T-helper 2 cell treated with Interferon-gamma antibody and Interleukin-4, amounts not matched to agents 100 ng/mL and 5 ng/mL, for 36 hours (primary cell): ENCODE measurements around the gene RAB40C. TPM values are rescaled to one million over a fixed set of nuclear protein-coding genes. Genes with fewer than 3 reads are reported as not detected.

Experiments used
- intact Hi-C: fragments of 100-400 bp; cut with micrococcal nuclease; formaldehyde crosslinking; loops from one replicate; pipeline ENCODE4 v1.15.1; 2023
- total RNA-seq: library from RNA; stranded (reverse); gene quantifications from 2 replicates; pipeline ENCODE4 v1.2.3, GENCODE V29; 2022

RAB40C gene
- total RNA-seq, 1 donor from 2014 or later: 13.6 TPM

GRCh38 chr16:678209-678857 lies 88.5 kb downstream of the RAB40C start:
- intact Hi-C loops: no loop called here

Other genes with a start within 250 kb of the RAB40C start
- 31.1 TPM in 2 replicates for gene AXIN1, start 237.3 kb upstream of the RAB40C start, total RNA-seq
- gene MRPL28, start 219.5 kb upstream of the RAB40C start, total RNA-seq: 79.6 and 80.2 TPM in 2 replicates
- gene PGAP6, start 208.1 kb upstream of the RAB40C start, total RNA-seq: 32.4 and 34.8 TPM in 2 replicates
- 59.4 and 60.9 TPM in 2 replicates for gene NME4, start 192.9 kb upstream of the RAB40C start, total RNA-seq
- 11.5 and 11.8 TPM in 2 replicates for gene DECR2, start 188.2 kb upstream of the RAB40C start, total RNA-seq
- gene RAB11FIP3, start 164.4 kb upstream of the RAB40C start, total RNA-seq: 30.6 and 33.3 TPM in 2 replicates
- 87.2 and 89.0 TPM in 2 replicates for gene CAPN15, start 62.4 kb upstream of the RAB40C start, total RNA-seq
- not detected in 2 replicates for gene PRR35, start 29.7 kb upstream of the RAB40C start, total RNA-seq
- 1.4 and 1.5 TPM in 2 replicates for gene NHLRC4, start 23.1 kb upstream of the RAB40C start, total RNA-seq
- gene PIGQ, start 20.1 kb upstream of the RAB40C start, total RNA-seq: 43.3 and 45.7 TPM in 2 replicates
- gene WFIKKN1, start 40.9 kb downstream of the RAB40C start, total RNA-seq: 0.75 and 0.77 TPM in 2 replicates
- 91.0 and 91.4 TPM in 2 replicates for gene METTL26, start 46.2 kb downstream of the RAB40C start, total RNA-seq
- 24.5 and 32.0 TPM in 2 replicates for gene MCRIP2, start 51.8 kb downstream of the RAB40C start, total RNA-seq
- 85.1 and 86.7 TPM in 2 replicates for gene WDR90, start 59.3 kb downstream of the RAB40C start, total RNA-seq
- 130 and 137 TPM in 2 replicates for gene RHOT2, start 78.1 kb downstream of the RAB40C start, total RNA-seq
- 0.91 and 1.4 TPM in 2 replicates for gene RHBDL1, start 85.6 kb downstream of the RAB40C start, total RNA-seq
- gene STUB1, start 90.3 kb downstream of the RAB40C start, total RNA-seq: 67.9 and 71.2 TPM in 2 replicates
- 37.2 and 41.3 TPM in 2 replicates for gene JMJD8, start 94.3 kb downstream of the RAB40C start, total RNA-seq
- 17.1 and 18.7 TPM in 2 replicates for gene WDR24, start 100.3 kb downstream of the RAB40C start, total RNA-seq
- 12.0 TPM in 2 replicates for gene FBXL16, start 115.7 kb downstream of the RAB40C start, total RNA-seq
- gene METRN, start 125.1 kb downstream of the RAB40C start, total RNA-seq: 10.3 and 10.8 TPM in 2 replicates
- gene ANTKMT, start 131.1 kb downstream of the RAB40C start, total RNA-seq: 25.9 and 26.1 TPM in 2 replicates
- 4.3 and 5.4 TPM in 2 replicates for gene CCDC78, start 136.4 kb downstream of the RAB40C start, total RNA-seq
- 5.9 and 8.5 TPM in 2 replicates for gene HAGHL, start 137.0 kb downstream of the RAB40C start, total RNA-seq
- 35.4 and 37.6 TPM in 2 replicates for gene CIAO3, start 150.9 kb downstream of the RAB40C start, total RNA-seq
- 0.18 TPM in 1 of 2 replicates, not detected in the other for gene MSLN, start 170.7 kb downstream of the RAB40C start, total RNA-seq
- gene RPUSD1, start 198.3 kb downstream of the RAB40C start, total RNA-seq: 34.8 TPM in 2 replicates
- gene CHTF18, start 198.6 kb downstream of the RAB40C start, total RNA-seq: 97.4 and 101 TPM in 2 replicates
- gene GNG13, start 210.7 kb downstream of the RAB40C start, total RNA-seq: not detected in 2 replicates